Measurements from ENCODE around the gene CX3CL1. TPM values are rescaled to one million over a fixed set of nuclear protein-coding genes. Genes with fewer than 3 reads are reported as not detected.

CX3CL1 gene
- total and polyA plus RNA-seq, 2 donors (not counting 3 experiments of a cell fraction or from before 2014, with no cell fraction given): 2.0 to 2.3 TPM

DNA sequence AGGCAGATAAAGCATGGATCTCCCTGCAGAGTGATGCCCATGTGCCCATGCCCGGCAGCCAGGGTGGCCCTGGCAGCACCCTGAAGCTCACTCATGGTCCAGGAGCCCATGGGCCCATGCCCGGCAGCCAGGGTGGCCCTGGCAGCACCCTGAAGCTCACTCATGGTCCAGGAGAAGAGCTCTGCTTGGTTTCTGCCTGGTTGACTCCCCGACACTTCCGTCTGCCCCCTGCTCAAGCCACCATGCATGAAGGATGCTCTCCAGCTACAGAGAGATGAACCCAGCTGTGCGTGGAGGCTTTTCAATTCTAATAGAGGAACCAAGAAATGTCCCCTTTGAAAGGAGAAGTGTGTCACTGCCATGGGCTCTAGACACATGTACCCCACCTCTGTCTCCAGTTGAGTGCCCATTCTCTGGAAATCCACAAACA, 41.0 kb downstream of the CX3CL1 start:
- Histone ChIP-seq H3K79me2 (ENCODE audit: control insufficient read depth, insufficient read depth, low read length) (no peaks in the 10 kb centered on the region), H3K27me3 (ENCODE audit: control insufficient read depth in 2 of 2, insufficient read depth in 2 of 2, low read length in 2 of 2) (no peaks in the 10 kb centered on the region), H3K9me3 (replicated peaks; ENCODE audit: control insufficient read depth, insufficient read depth, low read length) (no peaks in the 10 kb centered on the region), H3K4me1 (ENCODE audit: control insufficient read depth, extremely low read depth, insufficient read depth, low read length) (peaks cover 17% of the 10 kb centered on the region), H4K20me1 (replicated peaks; ENCODE audit: control insufficient read depth, extremely low read depth, insufficient read depth, low read length) (no peaks in the 10 kb centered on the region), H3K9ac (replicated peaks; ENCODE audit: extremely low read depth, insufficient read depth, low read length) (no peak overlapping the region), H3K4me2 (ENCODE audit: insufficient read depth, low read length) (no peak overlapping the region), H3K9me1 (replicated peaks; ENCODE audit: control insufficient read depth, extremely low read depth, insufficient read depth, low read length) (no peaks in the 10 kb centered on the region), H3K27ac (ENCODE audit: insufficient read depth, low read depth, low read length) (no peak overlapping the region), H2AFZ (ENCODE audit: low read depth, low read length) (no peak overlapping the region), H3K4me3 (replicated peaks in 1 of 3; ENCODE audit: insufficient read depth in 1 of 3, low read depth in 1 of 3, low read length in 3 of 3) (no peak overlapping the region), H3K36me3 (ENCODE audit: control insufficient read depth in 2 of 2, extremely low read depth in 1 of 2, insufficient read depth in 2 of 2, low read length in 2 of 2) (no peaks in the 10 kb centered on the region)
- no TSS peak for BruUV-seq (replicated peaks)
- ChIA-PET CTCF (interaction anchor here (0.6 to 16.2 kb wide), 4 partner anchors 8 to 108 kb away, joined by 3 to 507 read pairs (median 4); partner anchors contain the start of gene CCL17), POLR2A (interaction anchor here (0.7 kb wide), 1 partner anchor 498 kb away, joined by 4 read pairs; no protein-coding TSS in a partner anchor)
- dilution Hi-C loops (cut with MboI; ENCODE audit: extremely low pct_ligation_motif_present, low sequenced_read_pairs) (loop anchor here (25.0 kb wide), 1 partner anchor 101 kb away; no protein-coding TSS in a partner anchor), intact Hi-C loops (cut with micrococcal nuclease) (no loop called here)
- TF ChIP-seq, protein P1, sequence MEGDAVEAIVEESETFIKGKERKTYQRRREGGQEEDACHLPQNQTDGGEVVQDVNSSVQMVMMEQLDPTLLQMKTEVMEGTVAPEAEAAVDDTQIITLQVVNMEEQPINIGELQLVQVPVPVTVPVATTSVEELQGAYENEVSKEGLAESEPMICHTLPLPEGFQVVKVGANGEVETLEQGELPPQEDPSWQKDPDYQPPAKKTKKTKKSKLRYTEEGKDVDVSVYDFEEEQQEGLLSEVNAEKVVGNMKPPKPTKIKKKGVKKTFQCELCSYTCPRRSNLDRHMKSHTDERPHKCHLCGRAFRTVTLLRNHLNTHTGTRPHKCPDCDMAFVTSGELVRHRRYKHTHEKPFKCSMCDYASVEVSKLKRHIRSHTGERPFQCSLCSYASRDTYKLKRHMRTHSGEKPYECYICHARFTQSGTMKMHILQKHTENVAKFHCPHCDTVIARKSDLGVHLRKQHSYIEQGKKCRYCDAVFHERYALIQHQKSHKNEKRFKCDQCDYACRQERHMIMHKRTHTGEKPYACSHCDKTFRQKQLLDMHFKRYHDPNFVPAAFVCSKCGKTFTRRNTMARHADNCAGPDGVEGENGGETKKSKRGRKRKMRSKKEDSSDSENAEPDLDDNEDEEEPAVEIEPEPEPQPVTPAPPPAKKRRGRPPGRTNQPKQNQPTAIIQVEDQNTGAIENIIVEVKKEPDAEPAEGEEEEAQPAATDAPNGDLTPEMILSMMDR (IDR thresholded peaks at IDR 0.05; ENCODE audit: extremely low read depth in 1 of 2, insufficient read depth in 1 of 2, low read depth in 1 of 2, low read length in 2 of 2): no peak
- TF ChIP-seq POLR2AphosphoS5 (IDR thresholded peaks at IDR 0.05; ENCODE audit: insufficient read depth, low read depth, low read length): no peak
- TF ChIP-seq FOS (IDR thresholded peaks at IDR 0.05; ENCODE audit: borderline replicate concordance, insufficient read depth, low read length): no peak
- no peak for TF ChIP-seq JUN (IDR thresholded peaks at IDR 0.05; ENCODE audit: borderline replicate concordance, insufficient read depth, insufficient read length, low read depth)
- TF ChIP-seq POLR2A (IDR thresholded peaks at IDR 0.05; ENCODE audit: low read depth, low read length): no peak
- no peak for TF ChIP-seq GATA2 (IDR thresholded peaks at IDR 0.05; ENCODE audit: insufficient read depth, insufficient read length, low read depth, low read length)
- no peak for FAIRE-seq
- DNase-seq (ENCODE audit: low read depth, low spot score): no peak

Data from endothelial cell of umbilical vein (primary cell).